Right atrium auricular region (tissue), 2 donors: ENCODE measurements around the gene SHISAL2A. TPM values are rescaled to one million over a fixed set of nuclear protein-coding genes. Genes with fewer than 3 reads are reported as not detected.

Experiments
- DNase-seq: peaks from one replicate; pipeline ENCODE4 v3.0.0-alpha.2; 2019; ENCODE audit warnings: low spot score
- H3K27ac ChIP-seq, 2 donors: fragments of 200-600 bp; sonication (generic); 1 replicate in 1 of 2; 2 replicates in 1 of 2; pipeline ENCODE4 v1.5.1; 2016 to 2019
- H3K27me3 ChIP-seq, 2 donors: fragments of 200-600 bp; sonication (generic); one replicate each; pipeline versions ENCODE4 v1.5.1 to v1.6.0; 2017 to 2019
- H3K36me3 ChIP-seq: fragments of 200-600 bp; sonication (generic); one replicate; pipeline ENCODE4 v1.5.1; 2016
- H3K4me1 ChIP-seq, 2 donors: fragments of 200-600 bp; sonication (generic); one replicate each; pipeline versions ENCODE4 v1.5.1 to v1.6.0; 2017 to 2019
- H3K4me3 ChIP-seq, 2 donors: fragments of 200-600 bp; sonication (generic); 1 replicate in 1 of 2; 2 replicates in 1 of 2; pipeline ENCODE4 v1.5.1; 2017 to 2019; ENCODE audit warnings: mild to moderate bottlenecking in 1 of 2, moderate library complexity in 1 of 2
- H3K9me3 ChIP-seq, 2 donors: fragments of 200-600 bp; sonication (generic); one replicate each; pipeline ENCODE4 v1.5.1; 2019
- CTCF ChIP-seq, 2 donors: fragments of 200-600 bp; sonication (generic); IDR thresholded peaks; one replicate each; pipeline ENCODE4 v1.5.1; 2019; ENCODE audit warnings: antibody characterized with exemption in 2 of 2
- total RNA-seq, 2 donors: library from RNA; depleted of rRNA; stranded (reverse); fragments of >200 nt; gene quantifications; one replicate each; pipeline ENCODE4 v1.1.0, GENCODE V29; 2016

SHISAL2A gene
- total RNA-seq, 2 donors from 2014 or later, result not detected

DNA sequence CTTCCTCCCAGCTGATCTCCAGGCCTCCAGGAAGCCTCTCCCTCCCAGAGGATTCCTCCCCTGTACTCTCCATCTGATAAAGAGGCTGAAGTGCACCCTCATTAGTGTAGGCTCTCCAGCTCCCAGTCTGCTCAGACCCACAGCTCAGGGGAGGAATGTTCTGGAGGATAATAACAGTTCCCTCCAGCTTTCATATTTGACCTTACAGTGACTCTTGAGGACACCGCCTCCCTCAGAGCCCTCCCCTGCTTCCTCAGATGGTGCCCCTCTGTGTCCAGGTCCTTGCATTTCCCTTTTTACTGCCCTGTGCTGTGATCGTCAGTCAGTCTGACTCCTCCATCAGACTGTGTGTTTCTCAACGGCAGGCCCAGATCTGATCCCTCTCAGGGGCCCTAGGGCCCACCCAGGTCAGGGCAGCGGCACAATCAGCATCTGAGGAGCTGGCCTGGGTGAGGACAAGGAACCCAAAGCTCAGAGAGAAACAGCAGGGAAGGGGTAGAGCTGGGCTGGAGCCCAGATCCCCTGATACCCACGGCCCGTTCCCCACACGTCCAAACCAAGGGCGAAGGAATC lies 1.1 kb upstream of the SHISAL2A start:
- Histone ChIP-seq H3K4me3 (no peak overlapping the region), H3K27me3 (peaks cover 0 to 3% of the 10 kb centered on the region in 2 donors), H3K36me3 (no peaks in the 10 kb centered on the region), H3K9me3 (no peaks in the 10 kb centered on the region), H3K27ac (no peak overlapping the region), H3K4me1 (peaks cover 0 to 11% of the 10 kb centered on the region in 2 donors)
- no peak for DNase-seq
- no peak for TF ChIP-seq CTCF (IDR thresholded peaks at IDR 0.05)

GRCh38 chr1:52633291-52633754 lies 355 bp downstream of the SHISAL2A start:
- no peaks in the 10 kb centered on the region for H3K36me3 ChIP-seq
- no peak for TF ChIP-seq CTCF (IDR thresholded peaks at IDR 0.05)
- H3K9me3 ChIP-seq, result no peaks in the 10 kb centered on the region
- DNase-seq, result no peak
- H3K4me3 ChIP-seq, result peak overlapping the region; percentile 28 to 48
- H3K27ac ChIP-seq, result no peak overlapping the region
- peaks cover 0 to 11% of the 10 kb centered on the region in 2 donors for H3K4me1 ChIP-seq
- H3K27me3 ChIP-seq, result peaks cover 0 to 3% of the 10 kb centered on the region in 2 donors

DNA sequence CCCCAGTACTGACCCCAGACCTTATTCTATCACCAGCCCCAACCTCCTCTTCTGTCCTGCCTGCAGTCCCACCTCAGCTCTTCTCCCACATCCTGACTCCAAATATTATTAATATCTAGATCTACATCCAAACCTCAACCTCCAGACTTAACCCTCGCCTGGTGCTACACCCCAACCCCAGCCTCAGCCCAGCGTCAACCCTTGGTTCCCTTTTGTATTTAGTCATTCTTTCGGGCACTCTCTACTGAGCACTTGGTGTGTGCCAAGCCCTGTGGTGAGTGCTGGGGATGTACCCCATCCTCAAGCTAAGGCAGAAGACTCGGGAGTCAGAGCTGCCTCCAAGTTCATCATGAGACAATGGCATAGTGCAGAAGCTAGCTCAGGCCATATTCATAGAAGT lies 1.1 kb downstream of the SHISAL2A start:
- no peak overlapping the region for H3K4me3 ChIP-seq
- H3K27ac ChIP-seq, result no peak overlapping the region
- no peaks in the 10 kb centered on the region for H3K9me3 ChIP-seq
- H3K27me3 ChIP-seq, result peaks cover 0 to 3% of the 10 kb centered on the region in 2 donors
- peaks cover 0 to 11% of the 10 kb centered on the region in 2 donors for H3K4me1 ChIP-seq
- no peaks in the 10 kb centered on the region for H3K36me3 ChIP-seq
- no peak for DNase-seq
- no peak for TF ChIP-seq CTCF (IDR thresholded peaks at IDR 0.05)

DNA sequence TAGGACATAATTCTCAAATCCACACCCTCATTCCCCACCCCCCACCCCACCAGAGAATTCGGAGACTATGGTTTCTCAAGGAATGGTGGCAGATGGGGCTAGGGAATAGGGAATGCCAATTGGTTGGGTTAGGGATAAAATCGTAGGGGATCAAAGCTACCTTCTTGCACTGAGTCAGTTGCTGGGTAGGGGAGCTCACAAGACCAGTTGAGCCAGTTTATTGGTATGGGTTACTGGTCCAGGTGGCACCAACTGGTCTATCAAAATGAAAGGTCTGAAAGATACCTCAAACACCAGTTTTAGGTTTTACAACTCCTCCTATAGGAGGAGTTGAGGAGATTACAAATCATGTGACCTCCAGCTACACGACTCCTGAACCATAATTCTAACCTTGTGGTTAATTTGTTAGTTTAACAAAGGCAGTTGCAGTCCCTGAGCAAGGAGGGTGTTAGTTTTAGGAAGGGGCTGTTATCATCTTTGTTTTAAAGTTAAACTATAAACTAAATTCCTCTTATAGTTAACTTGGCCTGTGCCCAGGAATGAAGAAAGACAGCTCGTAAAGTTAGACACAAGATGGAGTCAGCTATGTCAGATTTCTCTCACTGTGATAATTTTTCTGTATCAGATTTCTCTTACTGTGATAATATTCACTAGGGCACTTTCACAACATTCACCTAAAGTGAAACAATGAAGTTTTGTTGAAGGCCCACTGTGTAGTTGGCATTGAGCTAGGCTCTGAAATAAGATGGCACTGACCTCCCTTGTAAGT lies 2.5 kb downstream of the SHISAL2A start:
- no peaks in the 10 kb centered on the region for H3K36me3 ChIP-seq
- H3K4me1 ChIP-seq, result peaks cover 0 to 11% of the 10 kb centered on the region in 2 donors
- H3K4me3 ChIP-seq, result no peak overlapping the region
- H3K27ac ChIP-seq, result no peak overlapping the region
- no peaks in the 10 kb centered on the region for H3K9me3 ChIP-seq
- TF ChIP-seq CTCF (IDR thresholded peaks at IDR 0.05), result no peak
- H3K27me3 ChIP-seq, result peaks cover 0 to 3% of the 10 kb centered on the region in 2 donors
- no peak for DNase-seq

GRCh38 chr1:52636721-52637695 lies 4.0 kb downstream of the SHISAL2A start:
- peaks cover 0 to 3% of the 10 kb centered on the region in 2 donors for H3K27me3 ChIP-seq
- H3K4me3 ChIP-seq, result no peak overlapping the region
- no peaks in the 10 kb centered on the region for H3K36me3 ChIP-seq
- DNase-seq, result no peak
- peaks cover 0 to 10% of the 10 kb centered on the region in 2 donors for H3K4me1 ChIP-seq
- TF ChIP-seq CTCF (IDR thresholded peaks at IDR 0.05), result no peak
- H3K9me3 ChIP-seq, result no peaks in the 10 kb centered on the region
- H3K27ac ChIP-seq, result peak overlapping the region in 1 of 2 donors; percentile 1
